ENCODE data around the gene ARAP1. TPM values are rescaled to one million over a fixed set of nuclear protein-coding genes. Genes with fewer than 3 reads are reported as not detected.

Gene ARAP1
- polyA plus RNA-seq, 3 donors, result 48.7 to 487 (median 79.0) TPM

DNA sequence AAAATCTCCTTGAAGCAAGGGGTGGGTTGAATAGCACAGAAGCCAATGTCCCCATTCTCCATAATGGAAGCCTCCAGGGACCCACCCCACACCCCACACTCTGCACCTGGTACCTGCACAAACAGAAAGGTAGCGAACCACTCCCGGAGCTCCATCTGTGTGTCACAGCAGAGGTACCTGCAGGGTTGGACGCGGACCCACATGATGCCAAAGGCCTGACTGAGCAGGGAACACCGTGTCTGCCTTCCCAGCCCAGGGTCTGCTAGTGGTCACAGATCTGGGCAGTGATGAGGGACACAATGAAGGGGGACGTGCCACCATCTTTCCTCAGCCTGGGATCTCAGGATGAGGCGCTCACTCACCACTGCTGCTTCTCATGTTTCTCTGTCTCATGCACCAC is 64.9 kb downstream of the ARAP1 start:
- no peaks in the 10 kb centered on the region for H3K9me3 Mint-ChIP-seq
- H3K4me1 Mint-ChIP-seq, result peaks cover 8% of the 10 kb centered on the region
- Histone ChIP-seq H3K4me1 (ENCODE audit: control insufficient read depth in 1 of 2, insufficient read depth in 2 of 2, low read length in 2 of 2) (no peaks in the 10 kb centered on the region), H3K36me3 (replicated peaks in 1 of 2; ENCODE audit: control insufficient read depth in 1 of 2, insufficient read depth in 2 of 2, low read length in 2 of 2) (peaks cover 93 to 94% of the 10 kb centered on the region in 2 donors), H4K20me1 (ENCODE audit: insufficient read depth, low read length) (peaks cover 100% of the 10 kb centered on the region), H3K4me2 (replicated peaks; ENCODE audit: extremely low read depth, low read length, poor library complexity, severe bottlenecking) (no peak overlapping the region), H3K79me2 (ENCODE audit: insufficient read depth, low read length) (peaks cover 10% of the 10 kb centered on the region), H3K27ac (ENCODE audit: low read depth in 1 of 2, low read length in 2 of 2) (peak overlapping the region in 1 of 2 donors; percentile 20), H2AFZ (ENCODE audit: insufficient read depth, low read depth, low read length, poor library complexity, severe bottlenecking) (no peak overlapping the region), H3K9ac (ENCODE audit: insufficient read depth, low read length, poor library complexity, severe bottlenecking) (no peak overlapping the region), H3K27me3 (ENCODE audit: control insufficient read depth in 2 of 2, insufficient read depth in 2 of 2, low read length in 2 of 2) (no peaks in the 10 kb centered on the region), H3K9me3 (replicated peaks in 1 of 2; ENCODE audit: control insufficient read depth in 1 of 2, insufficient read depth in 1 of 2, low read length in 2 of 2) (no peaks in the 10 kb centered on the region), H3K4me3 (replicated peaks in 1 of 3; ENCODE audit: low read depth in 2 of 3, low read length in 3 of 3) (no peak overlapping the region)
- DNase-seq, result no peak
- intact Hi-C loops (cut with micrococcal nuclease), result loop anchor here (5.0 to 10.0 kb wide), 2 partner anchors 215 to 487 kb away; no protein-coding TSS in a partner anchor
- TF ChIP-seq, protein P1, sequence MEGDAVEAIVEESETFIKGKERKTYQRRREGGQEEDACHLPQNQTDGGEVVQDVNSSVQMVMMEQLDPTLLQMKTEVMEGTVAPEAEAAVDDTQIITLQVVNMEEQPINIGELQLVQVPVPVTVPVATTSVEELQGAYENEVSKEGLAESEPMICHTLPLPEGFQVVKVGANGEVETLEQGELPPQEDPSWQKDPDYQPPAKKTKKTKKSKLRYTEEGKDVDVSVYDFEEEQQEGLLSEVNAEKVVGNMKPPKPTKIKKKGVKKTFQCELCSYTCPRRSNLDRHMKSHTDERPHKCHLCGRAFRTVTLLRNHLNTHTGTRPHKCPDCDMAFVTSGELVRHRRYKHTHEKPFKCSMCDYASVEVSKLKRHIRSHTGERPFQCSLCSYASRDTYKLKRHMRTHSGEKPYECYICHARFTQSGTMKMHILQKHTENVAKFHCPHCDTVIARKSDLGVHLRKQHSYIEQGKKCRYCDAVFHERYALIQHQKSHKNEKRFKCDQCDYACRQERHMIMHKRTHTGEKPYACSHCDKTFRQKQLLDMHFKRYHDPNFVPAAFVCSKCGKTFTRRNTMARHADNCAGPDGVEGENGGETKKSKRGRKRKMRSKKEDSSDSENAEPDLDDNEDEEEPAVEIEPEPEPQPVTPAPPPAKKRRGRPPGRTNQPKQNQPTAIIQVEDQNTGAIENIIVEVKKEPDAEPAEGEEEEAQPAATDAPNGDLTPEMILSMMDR (IDR thresholded peaks at IDR 0.05), result no peak
- WGBS (ENCODE audit: insufficient coverage), result 97% methylated on average over 5 of the region's 7 CpGs
- H3K27me3 Mint-ChIP-seq (ENCODE audit: low read depth in 3 of 3), result peaks cover 1 to 6% (median 4%) of the 10 kb centered on the region in 3 donors
- peak overlapping the region in 3 of 7 donors; percentile 61 to 79 (median 65) for H3K27ac Mint-ChIP-seq
- H3K4me3 Mint-ChIP-seq, result no peak overlapping the region
- H3K36me3 Mint-ChIP-seq, result peaks cover 86 to 96% of the 10 kb centered on the region in 2 donors

DNA sequence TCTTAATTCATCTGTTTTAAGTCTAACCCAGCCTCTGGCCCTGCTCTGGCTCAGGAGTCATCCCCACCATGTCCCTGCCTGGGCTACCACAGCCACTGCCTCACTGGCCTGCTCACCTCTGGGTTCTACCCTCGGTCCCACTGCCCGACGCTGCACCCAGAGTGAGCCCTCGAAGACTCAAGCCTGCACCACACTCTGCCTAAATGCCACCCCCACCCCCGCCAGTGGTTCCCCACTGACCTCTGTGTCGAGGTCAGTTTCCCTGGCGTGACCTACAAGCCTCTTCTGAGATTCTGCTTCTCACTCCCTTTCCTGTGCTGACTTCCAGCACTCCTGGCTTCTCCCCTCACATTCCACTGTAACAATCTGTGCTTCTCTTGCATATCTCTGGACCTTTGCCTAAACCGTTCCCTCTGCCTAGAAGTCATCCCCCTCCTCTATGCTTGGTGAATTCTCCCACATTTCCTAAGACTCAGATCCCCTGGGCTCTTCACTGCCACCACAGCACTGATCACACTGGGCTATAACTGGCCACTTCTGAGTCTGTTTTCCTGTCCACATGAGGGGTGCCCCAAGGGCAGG is 65.5 kb downstream of the ARAP1 start:
- Histone ChIP-seq H3K27ac (ENCODE audit: low read depth in 1 of 2, low read length in 2 of 2) (no peak overlapping the region), H3K4me2 (replicated peaks; ENCODE audit: extremely low read depth, low read length, poor library complexity, severe bottlenecking) (no peak overlapping the region), H3K4me3 (replicated peaks in 1 of 3; ENCODE audit: low read depth in 2 of 3, low read length in 3 of 3) (no peak overlapping the region), H3K9ac (ENCODE audit: insufficient read depth, low read length, poor library complexity, severe bottlenecking) (no peak overlapping the region), H2AFZ (ENCODE audit: insufficient read depth, low read depth, low read length, poor library complexity, severe bottlenecking) (no peak overlapping the region), H3K27me3 (ENCODE audit: control insufficient read depth in 2 of 2, insufficient read depth in 2 of 2, low read length in 2 of 2) (no peaks in the 10 kb centered on the region), H3K9me3 (replicated peaks in 1 of 2; ENCODE audit: control insufficient read depth in 1 of 2, insufficient read depth in 1 of 2, low read length in 2 of 2) (no peaks in the 10 kb centered on the region), H3K36me3 (replicated peaks in 1 of 2; ENCODE audit: control insufficient read depth in 1 of 2, insufficient read depth in 2 of 2, low read length in 2 of 2) (peaks cover 87 to 88% of the 10 kb centered on the region in 2 donors), H3K4me1 (ENCODE audit: control insufficient read depth in 1 of 2, insufficient read depth in 2 of 2, low read length in 2 of 2) (no peaks in the 10 kb centered on the region), H3K79me2 (ENCODE audit: insufficient read depth, low read length) (peaks cover 6% of the 10 kb centered on the region), H4K20me1 (ENCODE audit: insufficient read depth, low read length) (peaks cover 100% of the 10 kb centered on the region)
- intact Hi-C loops (cut with micrococcal nuclease), result loop anchor here (5.0 to 10.0 kb wide), 2 partner anchors 214 to 488 kb away; no protein-coding TSS in a partner anchor
- Mint-ChIP-seq H3K36me3 (peaks cover 80 to 90% of the 10 kb centered on the region in 2 donors), H3K4me3 (no peak overlapping the region), H3K27me3 (ENCODE audit: low read depth in 3 of 3) (peaks cover 3 to 8% (median 4%) of the 10 kb centered on the region in 3 donors), H3K27ac (peak overlapping the region; percentile 52 to 79 (median 66)), H3K9me3 (no peaks in the 10 kb centered on the region), H3K4me1 (peaks cover 8% of the 10 kb centered on the region)
- TF ChIP-seq, protein P1 (IDR thresholded peaks at IDR 0.05), result no peak
- DNase-seq, result no peak
- whole genome bisulfite sequencing (ENCODE audit: insufficient coverage), result 82% methylated on average over 7 of the region's 8 CpGs
